ENCODE data around the gene KRT71.

KRT71 gene

DNA sequence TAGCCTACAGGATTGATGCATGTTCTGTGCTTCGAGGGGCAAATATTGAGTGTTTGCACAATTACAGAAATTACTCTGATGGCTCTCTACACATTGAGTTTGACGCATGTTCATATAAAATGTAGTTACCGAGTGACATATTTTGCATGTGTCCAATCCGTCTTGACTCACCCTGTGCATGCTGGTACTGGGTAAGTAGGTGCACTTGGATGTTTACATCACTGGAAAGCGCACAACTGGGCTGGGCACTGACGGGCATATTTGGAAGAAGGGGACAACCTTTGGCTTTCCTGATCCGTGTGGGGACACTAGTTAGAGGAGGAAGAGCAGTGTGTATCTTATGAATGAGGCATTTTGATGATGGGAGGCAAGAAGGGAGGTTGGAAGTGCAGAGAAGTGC, 55.0 kb downstream of the KRT71 start:
- no peak for DNase-seq (ENCODE audit: low read depth in 2 of 2)

DNA sequence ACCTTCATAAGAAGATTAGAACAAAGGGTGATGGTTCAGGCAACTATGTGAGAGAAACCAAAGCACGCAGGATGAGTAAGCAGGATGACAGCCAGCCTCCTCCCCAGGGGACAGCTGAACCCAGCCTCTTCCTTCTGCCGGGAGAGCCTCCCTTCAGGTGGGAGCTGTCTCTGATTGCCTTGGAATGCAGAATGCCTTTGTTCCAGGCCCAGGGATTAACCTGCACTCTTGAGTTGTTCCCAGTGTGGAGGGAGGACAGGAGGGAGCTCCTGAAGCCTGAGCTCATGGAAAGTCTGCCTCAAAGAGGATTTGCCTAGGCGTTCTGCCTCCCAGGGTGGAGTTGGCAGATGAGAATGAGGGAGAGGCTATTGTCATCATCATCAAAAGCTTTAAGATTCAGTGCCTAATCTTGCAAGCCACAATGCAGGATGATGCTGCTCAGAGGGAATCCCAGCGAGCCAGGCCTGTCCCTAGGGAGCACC, 56.3 kb downstream of the KRT71 start:
- no peak for DNase-seq (ENCODE audit: low read depth in 2 of 2)

GRCh38 chr12:52496054-52496453, 56.9 kb downstream of the KRT71 start:
- DNase-seq (ENCODE audit: low read depth in 2 of 2): no peak

- no peak for DNase-seq (ENCODE audit: low read depth in 2 of 2)
Measured at GRCh38 chr12:52495389-52495788, 57.6 kb downstream of the KRT71 start.

DNA sequence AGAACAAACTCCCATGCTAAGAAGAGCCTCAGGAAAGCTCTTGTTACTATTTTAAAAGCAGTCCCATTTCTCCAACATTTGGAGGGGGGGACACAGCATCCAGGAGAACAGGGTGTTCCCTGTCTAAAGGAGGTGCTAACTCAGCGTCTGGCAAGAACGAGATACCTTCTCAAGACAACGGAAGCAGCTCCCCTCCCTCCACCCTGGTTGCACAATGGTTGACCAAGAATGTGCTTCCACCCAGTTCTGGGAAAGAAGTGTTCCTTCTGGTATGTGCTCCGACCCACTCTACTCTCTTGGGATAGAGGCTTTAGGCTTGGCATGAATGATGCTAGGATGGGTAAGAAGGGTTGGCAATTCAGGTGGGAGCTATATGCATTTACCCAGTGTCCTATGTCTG, 58.4 kb downstream of the KRT71 start:
- no peak for DNase-seq (ENCODE audit: low read depth in 2 of 2)

- DNase-seq (ENCODE audit: low read depth in 2 of 2): no peak
Measured at GRCh38 chr12:52494100-52494499, 58.8 kb downstream of the KRT71 start.
